Activated naive CD4-positive, alpha-beta T cell treated with anti-CD3 and anti-CD28 coated beads, Interleukin-2, amount 10 ng/mL, durations not matched to agents 7 days and 5 days (primary cell): Measurements from ENCODE around the gene AKT2.

Experiments
- CTCF ChIA-PET: fragments of 350-600 bp; sonication (Branson Sonifier 250); formaldehyde crosslinking; loops from one replicate; lab custom pipeline; 2021; ENCODE audit warnings: antibody characterized with exemption; lab: Charles Lee
- DNase-seq: peaks from one replicate; pipeline ENCODE4 v3.0.0-alpha.2; 2020
- H3K27ac Mint-ChIP-seq: one replicate; pipeline ENCODE4 v1.8.0; 2021; ENCODE audit warnings: mild to moderate bottlenecking, moderate library complexity, mixed read lengths
- H3K27me3 Mint-ChIP-seq: one replicate; pipeline ENCODE4 v1.8.0; 2021; ENCODE audit warnings: mild to moderate bottlenecking, mixed read lengths
- H3K36me3 Mint-ChIP-seq: one replicate; pipeline ENCODE4 v1.8.0; 2021; ENCODE audit warnings: mixed read lengths
- H3K4me1 Mint-ChIP-seq: one replicate; pipeline ENCODE4 v1.8.0; 2021; ENCODE audit warnings: mixed read lengths
- H3K4me3 Mint-ChIP-seq: one replicate; pipeline ENCODE4 v1.8.0; 2021; ENCODE audit warnings: mild to moderate bottlenecking, moderate library complexity, mixed read lengths
- H3K9me3 Mint-ChIP-seq: one replicate; pipeline ENCODE4 v1.8.0; 2021; ENCODE audit warnings: mixed read lengths

The AKT2 gene

GRCh38 chr19:40284251-40284500, 969 bp downstream of the AKT2 start:
- no peaks in the 10 kb centered on the region for H3K9me3 Mint-ChIP-seq
- H3K27me3 Mint-ChIP-seq, result no peaks in the 10 kb centered on the region
- CTCF ChIA-PET, result interaction anchor here (1.0 kb wide), 1 partner anchor 15 kb away, joined by 3 read pairs; no protein-coding TSS in a partner anchor
- peaks cover 57% of the 10 kb centered on the region for H3K4me1 Mint-ChIP-seq
- DNase-seq, result no peak
- H3K36me3 Mint-ChIP-seq, result peaks cover 6% of the 10 kb centered on the region
- H3K4me3 Mint-ChIP-seq, result peak overlapping the region; percentile 84
- peak overlapping the region; percentile 91 for H3K27ac Mint-ChIP-seq

- H3K27ac Mint-ChIP-seq, result peak overlapping the region; percentile 91
- CTCF ChIA-PET, result interaction anchor here (1.0 kb wide), 1 partner anchor 15 kb away, joined by 3 read pairs; no protein-coding TSS in a partner anchor
- H3K27me3 Mint-ChIP-seq, result no peaks in the 10 kb centered on the region
- peaks cover 6% of the 10 kb centered on the region for H3K36me3 Mint-ChIP-seq
- peak overlapping the region; percentile 84 for H3K4me3 Mint-ChIP-seq
- no peaks in the 10 kb centered on the region for H3K9me3 Mint-ChIP-seq
- no peak for DNase-seq
- peaks cover 57% of the 10 kb centered on the region for H3K4me1 Mint-ChIP-seq
These were observed 1.5 kb downstream of the AKT2 start for GRCh38 chr19:40283414-40284250.

- peaks cover 62% of the 10 kb centered on the region for H3K4me1 Mint-ChIP-seq
- H3K27ac Mint-ChIP-seq, result no peak overlapping the region
- H3K4me3 Mint-ChIP-seq, result peak overlapping the region; percentile 84
- H3K36me3 Mint-ChIP-seq, result peaks cover 6% of the 10 kb centered on the region
- CTCF ChIA-PET, result no interaction called here
- DNase-seq, result no peak
- H3K9me3 Mint-ChIP-seq, result no peaks in the 10 kb centered on the region
- no peaks in the 10 kb centered on the region for H3K27me3 Mint-ChIP-seq
These were observed 2.2 kb downstream of the AKT2 start for GRCh38 chr19:40282920-40283319.

GRCh38 chr19:40282209-40282580, 3.0 kb downstream of the AKT2 start:
- Mint-ChIP-seq H3K27me3 (no peaks in the 10 kb centered on the region), H3K36me3 (peaks cover 6% of the 10 kb centered on the region), H3K4me3 (no peak overlapping the region), H3K9me3 (no peaks in the 10 kb centered on the region), H3K4me1 (peaks cover 69% of the 10 kb centered on the region), H3K27ac (no peak overlapping the region)
- CTCF ChIA-PET, result no interaction called here
- no peak for DNase-seq

GRCh38 chr19:40281381-40282208, 3.5 kb downstream of the AKT2 start:
- peaks cover 67% of the 10 kb centered on the region for H3K4me1 Mint-ChIP-seq
- H3K27ac Mint-ChIP-seq, result no peak overlapping the region
- H3K4me3 Mint-ChIP-seq, result no peak overlapping the region
- CTCF ChIA-PET, result no interaction called here
- H3K36me3 Mint-ChIP-seq, result peaks cover 6% of the 10 kb centered on the region
- H3K27me3 Mint-ChIP-seq, result no peaks in the 10 kb centered on the region
- DNase-seq, result no peak
- no peaks in the 10 kb centered on the region for H3K9me3 Mint-ChIP-seq

GRCh38 chr19:40280608-40281221, 4.4 kb downstream of the AKT2 start:
- Mint-ChIP-seq H3K9me3 (no peaks in the 10 kb centered on the region), H3K27ac (peak overlapping the region; percentile 84), H3K27me3 (no peaks in the 10 kb centered on the region), H3K4me1 (peaks cover 61% of the 10 kb centered on the region), H3K36me3 (peaks cover 6% of the 10 kb centered on the region), H3K4me3 (no peak overlapping the region)
- no peak for DNase-seq
- CTCF ChIA-PET, result interaction anchor here (0.6 kb wide), 1 partner anchor 137 kb away, joined by 4 read pairs; no protein-coding TSS in a partner anchor

- DNase-seq, result no peak
- no peaks in the 10 kb centered on the region for H3K9me3 Mint-ChIP-seq
- CTCF ChIA-PET, result interaction anchor here (0.6 kb wide), 1 partner anchor 136 kb away, joined by 4 read pairs; no protein-coding TSS in a partner anchor
- peaks cover 62% of the 10 kb centered on the region for H3K4me1 Mint-ChIP-seq
- H3K27ac Mint-ChIP-seq, result peak overlapping the region; percentile 84
- H3K36me3 Mint-ChIP-seq, result peaks cover 10% of the 10 kb centered on the region
- no peak overlapping the region for H3K4me3 Mint-ChIP-seq
- no peaks in the 10 kb centered on the region for H3K27me3 Mint-ChIP-seq
These were observed 5.2 kb downstream of the AKT2 start for GRCh38 chr19:40279761-40280607.

GRCh38 chr19:40279120-40279551, 6.0 kb downstream of the AKT2 start:
- Mint-ChIP-seq H3K4me3 (no peak overlapping the region), H3K27ac (no peak overlapping the region), H3K27me3 (no peaks in the 10 kb centered on the region), H3K9me3 (no peaks in the 10 kb centered on the region), H3K36me3 (peaks cover 12% of the 10 kb centered on the region), H3K4me1 (peaks cover 66% of the 10 kb centered on the region)
- CTCF ChIA-PET, result no interaction called here
- no peak for DNase-seq

GRCh38 chr19:40278361-40279035, 6.6 kb downstream of the AKT2 start:
- Mint-ChIP-seq H3K27ac (no peak overlapping the region), H3K9me3 (no peaks in the 10 kb centered on the region), H3K4me3 (no peak overlapping the region), H3K27me3 (no peaks in the 10 kb centered on the region), H3K4me1 (peaks cover 66% of the 10 kb centered on the region), H3K36me3 (peaks cover 12% of the 10 kb centered on the region)
- CTCF ChIA-PET, result no interaction called here
- no peak for DNase-seq

GRCh38 chr19:40277356-40278059, 7.6 kb downstream of the AKT2 start:
- H3K4me3 Mint-ChIP-seq, result no peak overlapping the region
- H3K27ac Mint-ChIP-seq, result no peak overlapping the region
- DNase-seq, result no peak
- H3K27me3 Mint-ChIP-seq, result no peaks in the 10 kb centered on the region
- CTCF ChIA-PET, result no interaction called here
- peaks cover 10% of the 10 kb centered on the region for H3K36me3 Mint-ChIP-seq
- no peaks in the 10 kb centered on the region for H3K9me3 Mint-ChIP-seq
- peaks cover 61% of the 10 kb centered on the region for H3K4me1 Mint-ChIP-seq

GRCh38 chr19:40274585-40275544, 10.3 kb downstream of the AKT2 start:
- H3K27me3 Mint-ChIP-seq, result no peaks in the 10 kb centered on the region
- peaks cover 11% of the 10 kb centered on the region for H3K36me3 Mint-ChIP-seq
- DNase-seq, result peak; percentile 72
- peak overlapping the region; percentile 75 for H3K27ac Mint-ChIP-seq
- no peaks in the 10 kb centered on the region for H3K9me3 Mint-ChIP-seq
- H3K4me1 Mint-ChIP-seq, result peaks cover 55% of the 10 kb centered on the region
- H3K4me3 Mint-ChIP-seq, result peak overlapping the region; percentile 8
- CTCF ChIA-PET, result interaction anchor here (0.5 kb wide), 1 partner anchor 250 kb away, joined by 3 read pairs; no protein-coding TSS in a partner anchor
